Smooth muscle cell (in vitro differentiated cells): Measurements from ENCODE around the gene TAF15. TPM values are rescaled to one million over a fixed set of nuclear protein-coding genes. Genes with fewer than 3 reads are reported as not detected.

Experiments
- DNase-seq: peaks from one replicate; lab custom pipeline; 2025; ENCODE audit not compliant: unreplicated experiment; lab: John Stamatoyannopoulos, UW
- H2AFZ ChIP-seq: fragments of 200-600 bp; sonication (generic); 2 replicates; pipeline ENCODE4 v1.6.0; 2016; ENCODE audit warnings: antibody characterized with exemption, low read depth, mild to moderate bottlenecking
- H3F3A ChIP-seq: fragments of 200-600 bp; sonication (generic); 2 replicates; pipeline ENCODE4 v1.6.0; 2017; ENCODE audit warnings: antibody characterized with exemption, low read depth
- H3K27ac ChIP-seq: fragments of 200-600 bp; sonication (generic); 2 replicates; pipeline ENCODE4 v1.5.1; 2016; ENCODE audit warnings: low read depth, mild to moderate bottlenecking
- H3K27me3 ChIP-seq: fragments of 200-600 bp; sonication (generic); 2 replicates; pipeline ENCODE4 v1.6.1; 2016; ENCODE audit warnings: low read depth, mild to moderate bottlenecking
- H3K36me3 ChIP-seq: fragments of 200-600 bp; sonication (generic); 2 replicates; pipeline ENCODE4 v1.5.1; 2016; ENCODE audit warnings: low read depth
- H3K4me1 ChIP-seq: fragments of 200-600 bp; sonication (generic); 2 replicates; pipeline ENCODE4 v1.5.1; 2016; ENCODE audit warnings: low read depth
- H3K4me2 ChIP-seq: fragments of 200-600 bp; sonication (generic); 2 replicates; pipeline ENCODE4 v1.6.0; 2016; ENCODE audit warnings: mild to moderate bottlenecking
- H3K4me3 ChIP-seq: fragments of 200-600 bp; sonication (generic); 2 replicates; pipeline ENCODE4 v1.5.1; 2016; ENCODE audit warnings: mild to moderate bottlenecking
- H3K79me2 ChIP-seq: fragments of 200-600 bp; sonication (generic); 2 replicates; pipeline ENCODE4 v1.6.0; 2016; ENCODE audit warnings: low read depth, mild to moderate bottlenecking
- H3K9ac ChIP-seq: fragments of 200-600 bp; sonication (generic); 2 replicates; pipeline ENCODE4 v1.6.0; 2016; ENCODE audit warnings: low read depth
- H3K9me3 ChIP-seq: fragments of 200-600 bp; sonication (generic); replicated peaks from 2 replicates; pipeline ENCODE4 v1.5.1; 2016; ENCODE audit warnings: low read depth
- H4K20me1 ChIP-seq: fragments of 200-600 bp; sonication (generic); 2 replicates; pipeline ENCODE4 v1.6.0; 2016; ENCODE audit warnings: low read depth
- WGBS: methylation state at CpG from one replicate; pipeline ENCODE4 v1.1.7; 2016; ENCODE audit warnings: low lambda C conversion rate; 5-methylcytosine and 5-hydroxymethylcytosine counted together
- polyA plus RNA-seq: library from polyadenylated mRNA; unstranded; fragments of >200 nt; fragmentation: Nextera tagmentation; extraction: Ambion mirVana; gene quantifications from 2 replicates; pipeline ENCODE4 v1.2.1, GENCODE V29; 2016
- total RNA-seq: library from RNA; depleted of rRNA; stranded (reverse); fragments of >200 nt; gene quantifications from 2 replicates; pipeline ENCODE4 v1.2.3, GENCODE V29; 2014
- TF ChIP-seq, protein P1 (sequence below): fragments of 200-600 bp; sonication (generic); IDR thresholded peaks from 2 replicates; pipeline ENCODE4 v1.5.1; 2017; ENCODE audit warnings: borderline replicate concordance, mild to moderate bottlenecking, antibody characterized with exemption; ENCODE audit not compliant: insufficient read depth, poor library complexity, severe bottlenecking

Gene TAF15
- total and polyA plus RNA-seq, 2 experiments from 2014 or later: 4.2 to 33.3 TPM

DNA sequence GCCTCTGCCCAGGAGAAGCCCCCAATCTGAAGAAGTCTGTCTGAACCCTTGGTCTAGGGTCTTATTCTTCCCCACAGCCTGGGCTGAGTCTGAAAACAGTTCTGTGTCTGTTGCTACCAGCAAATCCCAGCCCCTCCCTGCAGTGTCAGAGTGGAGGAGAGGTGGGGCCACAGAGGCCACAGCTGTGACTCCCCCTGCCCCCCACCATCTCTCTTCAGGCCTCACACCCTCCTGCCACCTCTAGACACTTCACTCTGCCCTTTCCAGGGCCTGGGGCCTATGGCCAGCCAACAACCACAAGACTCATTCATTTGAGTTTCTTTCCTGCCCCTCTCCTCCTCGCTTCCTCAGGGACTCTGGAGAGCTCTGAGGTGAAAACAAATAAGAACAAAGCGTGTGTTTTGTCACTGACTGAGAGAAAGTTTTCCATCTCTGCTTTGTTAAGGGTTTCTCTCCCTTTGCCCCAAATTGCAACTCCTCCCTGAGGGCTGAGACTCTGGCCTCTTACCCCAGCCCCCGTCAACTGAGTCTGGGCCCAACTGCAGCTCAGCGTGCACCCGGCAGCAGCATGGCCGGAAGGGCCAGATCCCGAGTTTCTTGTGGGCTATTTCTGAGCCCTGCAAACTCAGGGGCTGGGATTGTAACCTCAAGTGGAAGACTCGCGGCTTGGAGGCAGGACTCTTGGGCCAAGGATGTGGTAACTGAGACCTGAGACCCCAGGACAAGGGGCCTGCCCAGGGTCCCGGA, 35.4 kb upstream of the TAF15 start:
- WGBS: 67% methylated on average over 10 of the region's 10 CpGs
- TF ChIP-seq, protein P1, sequence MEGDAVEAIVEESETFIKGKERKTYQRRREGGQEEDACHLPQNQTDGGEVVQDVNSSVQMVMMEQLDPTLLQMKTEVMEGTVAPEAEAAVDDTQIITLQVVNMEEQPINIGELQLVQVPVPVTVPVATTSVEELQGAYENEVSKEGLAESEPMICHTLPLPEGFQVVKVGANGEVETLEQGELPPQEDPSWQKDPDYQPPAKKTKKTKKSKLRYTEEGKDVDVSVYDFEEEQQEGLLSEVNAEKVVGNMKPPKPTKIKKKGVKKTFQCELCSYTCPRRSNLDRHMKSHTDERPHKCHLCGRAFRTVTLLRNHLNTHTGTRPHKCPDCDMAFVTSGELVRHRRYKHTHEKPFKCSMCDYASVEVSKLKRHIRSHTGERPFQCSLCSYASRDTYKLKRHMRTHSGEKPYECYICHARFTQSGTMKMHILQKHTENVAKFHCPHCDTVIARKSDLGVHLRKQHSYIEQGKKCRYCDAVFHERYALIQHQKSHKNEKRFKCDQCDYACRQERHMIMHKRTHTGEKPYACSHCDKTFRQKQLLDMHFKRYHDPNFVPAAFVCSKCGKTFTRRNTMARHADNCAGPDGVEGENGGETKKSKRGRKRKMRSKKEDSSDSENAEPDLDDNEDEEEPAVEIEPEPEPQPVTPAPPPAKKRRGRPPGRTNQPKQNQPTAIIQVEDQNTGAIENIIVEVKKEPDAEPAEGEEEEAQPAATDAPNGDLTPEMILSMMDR: no peak
- Histone ChIP-seq H3K4me1 (peaks cover 25% of the 10 kb centered on the region), H3K4me2 (peak overlapping the region; percentile 8), H2AFZ (peak overlapping the region; percentile 43), H3K79me2 (no peaks in the 10 kb centered on the region), H3F3A (peaks cover 22% of the 10 kb centered on the region), H3K9ac (no peak overlapping the region), H4K20me1 (no peaks in the 10 kb centered on the region), H3K36me3 (no peaks in the 10 kb centered on the region), H3K9me3 (no peaks in the 10 kb centered on the region), H3K27ac (peak overlapping the region; percentile 35), H3K4me3 (no peak overlapping the region), H3K27me3 (no peaks in the 10 kb centered on the region)
- DNase-seq: no peak

DNA sequence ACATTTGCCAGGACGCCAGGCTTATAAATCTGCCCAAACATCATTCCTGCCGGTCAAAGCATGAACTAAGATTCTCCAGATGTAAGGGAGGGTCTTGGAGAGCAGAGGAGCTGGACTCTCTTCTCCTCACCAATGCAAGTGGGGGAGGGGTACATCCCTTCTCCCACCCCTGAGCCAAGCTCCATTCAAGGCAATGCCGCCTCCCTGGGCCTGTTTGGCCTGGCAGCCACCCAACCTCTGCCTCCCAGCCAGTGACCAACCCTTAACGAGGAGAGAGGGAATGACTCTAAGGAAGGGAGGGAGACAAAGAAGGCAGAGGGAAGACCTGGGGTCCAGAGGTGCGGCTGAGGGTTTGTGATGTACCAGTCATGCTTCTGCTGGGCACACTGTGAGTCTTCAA, 34.8 kb upstream of the TAF15 start:
- Histone ChIP-seq H3K4me1 (peaks cover 25% of the 10 kb centered on the region), H3K4me3 (no peak overlapping the region), H3K27me3 (no peaks in the 10 kb centered on the region), H4K20me1 (no peaks in the 10 kb centered on the region), H3K27ac (no peak overlapping the region), H3K79me2 (no peaks in the 10 kb centered on the region), H3F3A (peaks cover 27% of the 10 kb centered on the region), H3K9me3 (no peaks in the 10 kb centered on the region), H2AFZ (no peak overlapping the region), H3K36me3 (no peaks in the 10 kb centered on the region), H3K9ac (no peak overlapping the region), H3K4me2 (peak overlapping the region; percentile 8)
- TF ChIP-seq, protein P1: no peak
- DNase-seq: no peak
- 39% methylated on average over 5 of the region's 5 CpGs for WGBS

DNA sequence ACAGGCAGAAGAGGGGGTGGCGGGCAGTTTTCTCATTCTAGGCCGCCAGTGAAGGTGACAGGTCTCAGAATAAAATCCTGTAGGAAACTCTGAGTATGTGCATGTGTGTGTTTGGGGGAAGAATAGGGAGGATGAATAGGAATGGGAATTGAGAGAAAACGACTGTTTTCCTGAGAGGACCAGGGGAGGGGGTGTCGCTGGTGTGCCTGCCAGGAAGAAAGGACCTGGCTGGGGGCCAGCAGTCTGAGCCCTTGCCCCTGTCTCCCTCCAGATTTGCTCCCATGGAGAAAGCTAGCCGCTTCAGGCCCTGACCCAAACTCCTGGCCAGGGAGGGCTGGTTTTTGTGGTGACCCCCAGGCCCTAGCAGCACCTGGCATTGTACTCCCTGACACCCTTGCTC, 34.2 kb upstream of the TAF15 start:
- Histone ChIP-seq H4K20me1 (no peaks in the 10 kb centered on the region), H3F3A (peaks cover 27% of the 10 kb centered on the region), H3K4me2 (peak overlapping the region; percentile 8), H3K4me1 (peaks cover 25% of the 10 kb centered on the region), H3K9me3 (no peaks in the 10 kb centered on the region), H3K36me3 (no peaks in the 10 kb centered on the region), H3K79me2 (no peaks in the 10 kb centered on the region), H3K4me3 (no peak overlapping the region), H2AFZ (no peak overlapping the region), H3K27ac (no peak overlapping the region), H3K9ac (no peak overlapping the region), H3K27me3 (no peaks in the 10 kb centered on the region)
- TF ChIP-seq, protein P1: no peak
- DNase-seq: no peak
- WGBS: 90% methylated on average over 5 of the region's 5 CpGs

DNA sequence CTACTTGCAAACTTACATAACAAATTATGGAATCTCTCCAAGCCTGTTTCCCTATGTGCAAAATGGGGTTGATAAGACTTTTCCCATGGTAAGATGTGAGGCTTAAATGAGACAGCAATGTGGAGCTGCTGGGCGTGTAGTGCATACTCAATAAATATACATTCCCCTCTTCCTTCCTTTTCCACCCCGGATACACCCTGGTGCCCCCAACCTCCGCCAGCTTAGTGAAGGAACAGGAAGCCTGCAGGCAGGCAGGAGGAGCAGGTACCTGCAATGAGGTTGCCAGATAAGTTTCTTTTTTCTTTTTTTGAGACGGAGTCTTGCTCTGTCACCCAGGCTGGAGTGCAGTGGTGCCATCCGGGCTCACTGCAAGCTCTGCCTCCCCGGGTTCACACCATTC, 33.7 kb upstream of the TAF15 start:
- Histone ChIP-seq H3K79me2 (no peaks in the 10 kb centered on the region), H3K9me3 (no peaks in the 10 kb centered on the region), H3K4me1 (peaks cover 25% of the 10 kb centered on the region), H2AFZ (no peak overlapping the region), H4K20me1 (no peaks in the 10 kb centered on the region), H3K9ac (no peak overlapping the region), H3K27ac (no peak overlapping the region), H3K4me2 (peak overlapping the region; percentile 8), H3K36me3 (no peaks in the 10 kb centered on the region), H3F3A (peaks cover 27% of the 10 kb centered on the region), H3K27me3 (no peaks in the 10 kb centered on the region), H3K4me3 (no peak overlapping the region)
- TF ChIP-seq, protein P1: no peak
- DNase-seq: no peak
- 80% methylated on average over 6 of the region's 6 CpGs for WGBS
